H9 (cell line): ENCODE data around the gene PLCB1. TPM values are rescaled to one million over a fixed set of nuclear protein-coding genes. Genes with fewer than 3 reads are reported as not detected.

Source experiments
- DNase-seq: peaks from one replicate; pipeline ENCODE4 v3.0.0-alpha.2; 2017
- H2AFZ ChIP-seq: one replicate; pipeline ENCODE4 v1.6.1; 2013; ENCODE audit warnings: mild to moderate bottlenecking, low read length, control low read depth, moderate library complexity
- H2AK5ac ChIP-seq: 2 replicates; pipeline ENCODE4 v1.6.1; 2013; ENCODE audit warnings: low read length, control low read depth, mixed read lengths; ENCODE audit not compliant: insufficient read length
- H2BK120ac ChIP-seq: one replicate; pipeline ENCODE4 v1.6.1; 2013; ENCODE audit warnings: low read depth, mild to moderate bottlenecking, low read length, control low read depth, inconsistent platforms; ENCODE audit not compliant: poor library complexity, severe bottlenecking
- H2BK12ac ChIP-seq: 2 replicates; pipeline ENCODE4 v1.6.1; 2013; ENCODE audit warnings: low read length, control low read depth, mixed read lengths, low read depth; ENCODE audit not compliant: insufficient read length
- H2BK15ac ChIP-seq: 2 replicates; pipeline ENCODE4 v1.6.1; 2013; ENCODE audit warnings: low read depth, low read length, control low read depth
- H2BK20ac ChIP-seq: one replicate; pipeline ENCODE4 v1.6.1; 2013; ENCODE audit warnings: low read depth, mild to moderate bottlenecking, low read length, control low read depth, inconsistent platforms; ENCODE audit not compliant: poor library complexity, severe bottlenecking
- H2BK5ac ChIP-seq: 2 replicates; pipeline ENCODE4 v1.6.1; 2013; ENCODE audit warnings: low read length, control low read depth, mixed read lengths; ENCODE audit not compliant: insufficient read length
- H3K14ac ChIP-seq: 2 replicates; pipeline ENCODE4 v1.6.1; 2013; ENCODE audit warnings: low read length, control low read depth; ENCODE audit not compliant: insufficient read depth
- H3K18ac ChIP-seq: 2 replicates; pipeline ENCODE4 v1.6.1; 2013; ENCODE audit warnings: low read depth, mild to moderate bottlenecking, mixed read lengths, low read length, control low read depth; ENCODE audit not compliant: insufficient read length
- H3K23ac ChIP-seq: 2 replicates; pipeline ENCODE4 v1.6.1; 2013; ENCODE audit warnings: low read length, control low read depth, mixed read lengths, low read depth; ENCODE audit not compliant: insufficient read length
- H3K23me2 ChIP-seq: 2 replicates; pipeline ENCODE4 v1.6.1; 2013; ENCODE audit warnings: low read depth, mild to moderate bottlenecking, mixed read lengths, low read length, control low read depth; ENCODE audit not compliant: insufficient read length, poor library complexity, severe bottlenecking
- H3K27ac ChIP-seq: 2 replicates; pipeline ENCODE4 v1.5.1; 2013; ENCODE audit warnings: low read length, control low read depth, mixed read lengths, low read depth; ENCODE audit not compliant: insufficient read length
- H3K27me3 ChIP-seq: 2 replicates; pipeline ENCODE4 v1.6.1; 2013; ENCODE audit warnings: low read length, control low read depth, inconsistent platforms; ENCODE audit not compliant: insufficient read depth
- H3K4ac ChIP-seq: 2 replicates; pipeline ENCODE4 v1.6.1; 2013; ENCODE audit warnings: low read depth, mild to moderate bottlenecking, control low read depth, inconsistent platforms, low read length, moderate library complexity
- H3K4me1 ChIP-seq: 2 replicates; pipeline ENCODE4 v1.6.1; 2013; ENCODE audit warnings: low read length, control low read depth, inconsistent platforms; ENCODE audit not compliant: insufficient read depth
- H3K4me2 ChIP-seq: 2 replicates; pipeline ENCODE4 v1.6.1; 2013; ENCODE audit warnings: low read length, control low read depth, mixed read lengths; ENCODE audit not compliant: insufficient read length, insufficient read depth
- H3K56ac ChIP-seq: 2 replicates; pipeline ENCODE4 v1.6.1; 2013; ENCODE audit warnings: low read depth, mild to moderate bottlenecking, mixed read lengths, low read length, control low read depth; ENCODE audit not compliant: insufficient read length
- H3K79me1 ChIP-seq: 2 replicates; pipeline ENCODE4 v1.6.1; 2013; ENCODE audit warnings: low read depth, mild to moderate bottlenecking, moderate library complexity, low read length, control low read depth, inconsistent platforms; ENCODE audit not compliant: insufficient read depth, poor library complexity, severe bottlenecking
- H3K79me2 ChIP-seq: 2 replicates; pipeline ENCODE4 v1.6.1; 2013; ENCODE audit warnings: low read length, control low read depth, inconsistent platforms; ENCODE audit not compliant: insufficient read depth
- H3K9ac ChIP-seq: 2 replicates; pipeline ENCODE4 v1.6.1; 2013; ENCODE audit warnings: low read length, control low read depth, mixed read lengths; ENCODE audit not compliant: insufficient read length; ENCODE audit errors: extremely low read depth
- H3K9me3 ChIP-seq: one replicate; pipeline ENCODE4 v1.6.1; 2013; ENCODE audit warnings: low read depth, low read length, inconsistent platforms; ENCODE audit not compliant: control insufficient read depth
- H3T11ph ChIP-seq: one replicate; pipeline ENCODE4 v1.6.1; 2013; ENCODE audit warnings: mild to moderate bottlenecking, low read length, control low read depth, inconsistent platforms
- H4K20me1 ChIP-seq: one replicate; pipeline ENCODE4 v1.6.1; 2013; ENCODE audit not compliant: control insufficient read depth, insufficient read length, insufficient read depth
- H4K5ac ChIP-seq: 2 replicates; pipeline ENCODE4 v1.6.1; 2013; ENCODE audit warnings: low read depth, mild to moderate bottlenecking, mixed read lengths, low read length, control low read depth; ENCODE audit not compliant: insufficient read length
- H4K8ac ChIP-seq: replicated peaks from 2 replicates; pipeline ENCODE4 v1.6.1; 2013; ENCODE audit warnings: low read length, control low read depth, mixed read lengths, low read depth; ENCODE audit not compliant: insufficient read length
- H4K91ac ChIP-seq: 2 replicates; pipeline ENCODE4 v1.6.1; 2013; ENCODE audit warnings: low read depth, mild to moderate bottlenecking, moderate library complexity, mixed read lengths, low read length, control low read depth; ENCODE audit not compliant: insufficient read length
- H3K27ac Mint-ChIP-seq, 3 experiments: 2 replicates in 2 of 3; 3 replicates in 1 of 3; pipeline ENCODE4 v1.8.0; 2020 to 2021; ENCODE audit warnings: mixed read lengths in 3 of 3, mild to moderate bottlenecking in 1 of 3, moderate library complexity in 1 of 3
- H3K27me3 Mint-ChIP-seq: 2 replicates; pipeline ENCODE4 v1.8.0; 2021; ENCODE audit warnings: low read depth, mild to moderate bottlenecking, moderate library complexity, mixed read lengths
- H3K36me3 Mint-ChIP-seq, 3 experiments: 2 replicates in 2 of 3; 3 replicates in 1 of 3; pipeline ENCODE4 v1.8.0; 2020 to 2021; ENCODE audit warnings: low read depth in 3 of 3, mixed read lengths in 3 of 3; ENCODE audit not compliant: insufficient read depth in 1 of 3
- H3K4me1 Mint-ChIP-seq, 2 experiments: 2 replicates each; pipeline ENCODE4 v1.8.0; 2020; ENCODE audit warnings: mixed read lengths in 2 of 2
- H3K4me3 Mint-ChIP-seq, 2 experiments: 2 replicates in 1 of 2; 3 replicates in 1 of 2; pipeline ENCODE4 v1.8.0; 2020 to 2021; ENCODE audit warnings: mild to moderate bottlenecking in 2 of 2, mixed read lengths in 2 of 2, moderate library complexity in 1 of 2
- H3K9me3 Mint-ChIP-seq, 2 experiments: 2 replicates in 1 of 2; 3 replicates in 1 of 2; pipeline ENCODE4 v1.8.0; 2020; ENCODE audit warnings: mild to moderate bottlenecking in 2 of 2, mixed read lengths in 2 of 2, moderate library complexity in 1 of 2
- total RNA-seq: library from RNA; stranded (reverse); gene quantifications from 2 replicates; pipeline ENCODE4 v1.2.1, GENCODE V29; 2021
- TF ChIP-seq, protein P1 (sequence below): fragments of 200-600 bp; sonication (generic); conservative IDR thresholded peaks from 3 replicates; pipeline ENCODE4 v1.8.0; 2021; ENCODE audit warnings: antibody characterized with exemption, mild to moderate bottlenecking

The PLCB1 gene
- total RNA-seq, 1 experiment from 2014 or later: 11.5 TPM

- H3K4me3 Mint-ChIP-seq: no peak overlapping the region
- no peak overlapping the region for H2BK5ac ChIP-seq
- no peaks in the 10 kb centered on the region for H3K27me3 Mint-ChIP-seq
- TF ChIP-seq, protein P1, sequence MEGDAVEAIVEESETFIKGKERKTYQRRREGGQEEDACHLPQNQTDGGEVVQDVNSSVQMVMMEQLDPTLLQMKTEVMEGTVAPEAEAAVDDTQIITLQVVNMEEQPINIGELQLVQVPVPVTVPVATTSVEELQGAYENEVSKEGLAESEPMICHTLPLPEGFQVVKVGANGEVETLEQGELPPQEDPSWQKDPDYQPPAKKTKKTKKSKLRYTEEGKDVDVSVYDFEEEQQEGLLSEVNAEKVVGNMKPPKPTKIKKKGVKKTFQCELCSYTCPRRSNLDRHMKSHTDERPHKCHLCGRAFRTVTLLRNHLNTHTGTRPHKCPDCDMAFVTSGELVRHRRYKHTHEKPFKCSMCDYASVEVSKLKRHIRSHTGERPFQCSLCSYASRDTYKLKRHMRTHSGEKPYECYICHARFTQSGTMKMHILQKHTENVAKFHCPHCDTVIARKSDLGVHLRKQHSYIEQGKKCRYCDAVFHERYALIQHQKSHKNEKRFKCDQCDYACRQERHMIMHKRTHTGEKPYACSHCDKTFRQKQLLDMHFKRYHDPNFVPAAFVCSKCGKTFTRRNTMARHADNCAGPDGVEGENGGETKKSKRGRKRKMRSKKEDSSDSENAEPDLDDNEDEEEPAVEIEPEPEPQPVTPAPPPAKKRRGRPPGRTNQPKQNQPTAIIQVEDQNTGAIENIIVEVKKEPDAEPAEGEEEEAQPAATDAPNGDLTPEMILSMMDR: no peak
- no peak overlapping the region for H2BK120ac ChIP-seq
- H4K91ac ChIP-seq: no peak overlapping the region
- no peak overlapping the region for H3K18ac ChIP-seq
- H3T11ph ChIP-seq: no peak overlapping the region
- no peak overlapping the region for H2AK5ac ChIP-seq
- H3K27ac ChIP-seq: no peak overlapping the region
- H3K79me2 ChIP-seq: no peaks in the 10 kb centered on the region
- no peaks in the 10 kb centered on the region for H3K9me3 Mint-ChIP-seq
- H3K79me1 ChIP-seq: no peaks in the 10 kb centered on the region
- no peaks in the 10 kb centered on the region for H3K23me2 ChIP-seq
- H2BK15ac ChIP-seq: no peak overlapping the region
- no peak overlapping the region for H3K27ac Mint-ChIP-seq
- H3K9me3 ChIP-seq: no peaks in the 10 kb centered on the region
- no peak overlapping the region for H3K23ac ChIP-seq
- H2BK12ac ChIP-seq: no peak overlapping the region
- H3K4me2 ChIP-seq: no peak overlapping the region
- no peak overlapping the region for H3K9ac ChIP-seq
- no peak for DNase-seq
- no peak overlapping the region for H3K4ac ChIP-seq
- no peak overlapping the region for H4K5ac ChIP-seq
- no peaks in the 10 kb centered on the region for H3K4me1 ChIP-seq
- H3K56ac ChIP-seq: no peak overlapping the region
- H4K20me1 ChIP-seq: no peaks in the 10 kb centered on the region
- H3K14ac ChIP-seq: no peak overlapping the region
- H3K27me3 ChIP-seq: no peaks in the 10 kb centered on the region
- H4K8ac ChIP-seq: no peak overlapping the region
- H3K36me3 Mint-ChIP-seq: no peaks in the 10 kb centered on the region
- H2AFZ ChIP-seq: no peak overlapping the region
- H2BK20ac ChIP-seq: no peak overlapping the region
- peaks cover 9 to 11% of the 10 kb centered on the region in 2 experiments for H3K4me1 Mint-ChIP-seq
Observed at GRCh38 chr20:8525017-8525343, 392.9 kb downstream of the PLCB1 start.
